HG03354 (cell line): ENCODE results near the gene GNG14.
"Not testable (repeated sequence)": the region's sequence is repeated elsewhere in the genome, so short reads cannot be mapped to it uniquely, and the experiment has no call there.

ENCODE experiments used
- ATAC-seq: cut with Tn5 transposase; IDR thresholded peaks from one replicate; pipeline ENCODE4 v1.9.1; 2021; ENCODE audit warnings: mild to moderate bottlenecking; ENCODE audit not compliant: unreplicated experiment, poor library complexity, severe bottlenecking

Gene GNG14

DNA sequence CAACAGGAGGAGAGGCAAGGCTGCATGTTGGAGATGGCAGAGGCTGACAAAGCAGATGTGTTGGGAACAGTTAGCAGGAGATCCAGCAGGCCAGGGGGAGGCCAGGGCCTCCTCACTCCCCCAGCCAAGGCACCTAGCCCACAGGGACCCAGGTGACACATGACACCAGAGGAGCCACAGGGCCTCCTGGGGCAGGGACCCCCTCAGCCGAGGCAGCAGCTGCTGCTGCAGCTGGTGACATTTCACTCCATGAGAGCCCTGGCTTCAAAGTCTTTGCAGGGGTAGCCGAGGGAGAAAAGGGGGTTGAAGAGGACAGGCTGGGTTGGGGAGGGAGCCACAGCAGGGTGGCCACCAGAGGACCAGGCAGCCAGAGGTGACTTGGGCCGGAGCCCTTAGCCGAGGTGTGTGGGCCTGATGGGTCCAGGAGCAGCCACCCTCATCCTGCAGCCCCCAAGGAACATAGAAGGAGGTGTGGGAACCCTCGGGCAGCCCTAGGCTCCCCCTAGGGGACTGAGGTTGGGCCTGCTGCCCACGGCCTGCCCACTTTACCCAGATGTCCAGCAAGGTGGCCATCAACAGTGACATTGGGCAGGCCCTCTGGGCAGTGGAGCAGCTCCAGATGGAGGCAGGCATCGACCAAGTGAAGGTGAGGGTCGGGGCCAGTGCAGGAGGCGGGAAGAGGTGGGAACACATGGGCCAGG lies at the start of gene GNG14:
TSS of gene GNG14 (plus strand) at position 503 of the 701 bp plus-strand sequence. CDS start at position 554, 51 bp downstream.
- no peak for ATAC-seq

DNA sequence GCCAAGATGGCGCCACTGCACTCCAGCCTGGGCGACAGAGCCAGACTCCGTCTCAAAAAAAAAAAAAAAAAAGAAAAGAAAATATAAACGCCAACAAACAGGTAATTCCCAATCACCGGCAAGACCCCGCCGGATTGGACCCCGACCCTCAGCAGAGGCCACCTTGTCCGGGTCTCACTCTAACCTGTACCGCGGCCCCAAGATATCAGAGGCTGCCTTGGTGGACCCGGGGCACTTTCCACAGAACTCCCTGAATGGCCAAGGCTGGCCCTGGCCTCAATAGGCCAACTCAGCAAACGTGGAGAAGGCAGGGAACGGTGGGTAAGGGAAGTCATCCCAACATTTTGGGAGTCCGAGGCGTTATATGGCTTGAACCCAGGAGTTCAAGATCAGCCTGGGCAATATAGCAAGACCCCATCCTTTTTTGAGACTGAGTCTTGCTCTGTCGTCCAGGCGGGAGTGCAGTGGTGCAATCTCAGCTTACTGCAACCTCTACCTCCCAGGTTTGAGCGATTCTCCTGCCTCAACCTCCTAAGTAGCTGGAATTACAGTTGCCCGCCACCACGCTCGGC lies 49.1 kb upstream of the GNG14 start:
- ATAC-seq: no peak

DNA sequence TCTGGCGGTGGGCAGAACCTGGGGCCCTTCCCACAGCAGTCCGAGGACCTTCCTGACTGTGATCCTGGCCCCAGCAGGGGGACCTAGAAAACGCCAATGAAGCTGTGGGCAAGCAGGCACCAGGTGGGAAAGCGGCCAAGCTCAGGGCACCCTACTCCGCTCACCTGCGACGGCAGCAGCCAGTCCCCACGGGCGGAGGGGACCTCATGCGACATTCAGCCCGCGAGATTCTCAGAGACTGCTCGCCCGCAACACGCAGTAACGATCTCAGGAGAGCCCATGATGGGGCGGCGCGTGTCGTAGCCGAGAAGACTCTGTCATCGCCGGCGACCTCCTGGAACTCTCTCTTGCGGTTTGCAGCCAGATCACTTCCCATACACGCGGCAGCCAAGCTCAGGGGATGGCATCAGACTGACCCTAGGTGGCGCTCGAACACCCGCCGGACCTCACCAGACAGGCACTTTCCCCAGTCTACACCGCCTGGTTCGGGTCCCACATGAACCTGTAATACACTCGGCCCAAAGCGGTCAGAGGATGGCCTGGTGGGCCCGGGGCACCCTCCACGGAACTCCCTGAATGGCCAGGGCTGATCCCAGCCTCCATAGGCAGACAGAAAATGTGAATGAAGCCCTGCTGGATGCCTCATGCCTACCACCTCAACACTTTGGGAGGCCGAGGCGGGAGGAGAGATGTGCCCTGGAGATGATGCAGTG lies 47.7 kb upstream of the GNG14 start:
- peak; percentile 74 for ATAC-seq

DNA sequence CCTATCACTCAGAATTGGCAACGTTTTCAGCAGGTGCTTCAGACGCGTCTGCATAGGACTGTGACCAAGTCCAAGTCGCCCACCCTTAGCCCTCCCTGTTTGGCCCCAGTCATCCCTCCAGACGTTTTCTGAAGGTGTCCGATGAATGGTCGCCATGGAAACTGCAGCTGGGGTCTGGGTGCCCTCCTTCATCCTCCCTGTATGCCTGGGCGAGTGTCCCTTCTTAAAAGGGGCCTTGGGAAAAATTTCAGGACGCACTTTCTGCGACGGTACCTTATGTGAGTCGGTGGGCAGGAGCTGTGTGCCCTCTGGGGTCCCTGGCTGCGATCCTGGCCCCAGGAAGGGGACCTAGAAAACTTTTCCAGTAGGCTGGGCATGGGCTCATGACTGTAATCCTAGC lies 46.3 kb upstream of the GNG14 start:
- no peak for ATAC-seq

DNA sequence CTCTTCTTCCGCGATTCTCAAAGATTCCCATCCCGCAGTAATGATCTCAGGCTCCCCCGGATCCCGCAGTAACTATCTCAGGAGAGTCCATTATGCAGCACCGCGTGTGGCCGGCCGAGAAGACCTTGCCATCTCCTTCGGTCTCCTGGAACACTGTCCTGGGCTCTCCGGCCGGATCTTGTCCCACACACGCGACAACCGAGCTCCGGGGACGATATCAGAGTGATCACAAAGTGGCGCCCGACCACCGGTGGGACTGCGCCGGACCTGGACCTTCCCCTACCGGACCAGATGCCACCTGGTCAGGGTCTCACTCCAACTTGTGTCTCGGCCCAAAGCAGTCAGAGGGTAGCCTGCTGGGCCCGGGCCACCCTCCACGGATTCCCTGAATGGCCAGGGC lies 45.3 kb upstream of the GNG14 start:
- ATAC-seq: no peak

DNA sequence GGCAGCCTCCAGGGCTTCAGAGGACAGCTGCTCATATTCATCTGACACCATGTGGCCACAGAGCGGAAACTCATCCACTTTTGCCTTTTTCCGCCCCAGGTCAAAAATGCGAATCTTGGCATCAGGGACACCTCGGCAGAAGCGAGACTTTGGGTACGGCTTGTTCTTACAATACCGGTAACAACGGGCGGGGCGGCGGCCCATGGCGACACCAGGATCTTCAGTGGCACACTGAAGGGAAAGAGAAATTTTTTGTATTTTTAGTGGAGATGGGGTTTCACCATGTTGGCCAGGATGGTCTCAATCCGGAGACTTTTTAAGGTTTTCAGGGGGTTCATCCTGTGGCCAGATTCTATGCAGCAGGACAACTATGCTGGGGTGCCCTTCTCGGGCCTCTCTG lies 44.1 kb upstream of the GNG14 start:
- ATAC-seq: not testable (repeated sequence)

DNA sequence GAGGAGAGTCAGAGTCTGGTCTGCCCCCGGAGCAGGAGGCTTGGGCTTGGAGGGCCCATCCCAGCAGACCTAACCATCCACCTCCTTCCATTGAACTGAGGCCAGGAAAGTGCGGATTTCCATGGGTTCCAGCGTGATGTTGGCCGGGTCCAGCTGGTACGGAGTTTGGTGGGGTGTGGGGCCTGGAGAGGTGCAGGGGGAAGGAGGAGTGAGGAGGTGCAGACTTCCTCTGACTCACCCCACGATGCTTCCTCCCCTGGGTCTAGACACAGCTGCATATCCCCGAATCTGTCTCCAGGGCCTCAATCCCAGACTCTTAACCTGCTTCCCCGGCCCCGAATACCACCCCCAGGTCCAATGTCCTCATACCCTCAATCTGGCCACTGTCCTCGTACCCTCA lies 41.2 kb upstream of the GNG14 start:
- no peak for ATAC-seq

DNA sequence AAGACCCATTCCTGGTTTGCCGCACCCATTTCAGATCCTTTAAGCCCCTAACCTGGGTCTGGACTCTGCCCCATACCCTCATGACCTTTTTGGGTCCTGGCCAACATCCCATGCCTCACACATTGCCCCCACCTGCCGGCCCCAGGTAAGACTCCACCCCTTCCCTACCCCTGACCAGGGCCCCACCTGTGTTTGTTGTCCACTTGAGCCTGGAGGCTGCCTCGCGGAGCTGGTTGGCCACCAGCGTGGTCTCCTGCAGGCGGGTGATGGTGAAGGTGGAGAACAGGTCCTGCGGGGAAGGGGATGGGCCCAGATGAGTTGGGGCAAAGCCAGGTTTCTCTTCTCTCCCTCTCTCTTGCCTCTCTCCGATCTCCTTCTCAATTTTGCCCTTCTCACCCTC lies 40.8 kb upstream of the GNG14 start:
- ATAC-seq: no peak

DNA sequence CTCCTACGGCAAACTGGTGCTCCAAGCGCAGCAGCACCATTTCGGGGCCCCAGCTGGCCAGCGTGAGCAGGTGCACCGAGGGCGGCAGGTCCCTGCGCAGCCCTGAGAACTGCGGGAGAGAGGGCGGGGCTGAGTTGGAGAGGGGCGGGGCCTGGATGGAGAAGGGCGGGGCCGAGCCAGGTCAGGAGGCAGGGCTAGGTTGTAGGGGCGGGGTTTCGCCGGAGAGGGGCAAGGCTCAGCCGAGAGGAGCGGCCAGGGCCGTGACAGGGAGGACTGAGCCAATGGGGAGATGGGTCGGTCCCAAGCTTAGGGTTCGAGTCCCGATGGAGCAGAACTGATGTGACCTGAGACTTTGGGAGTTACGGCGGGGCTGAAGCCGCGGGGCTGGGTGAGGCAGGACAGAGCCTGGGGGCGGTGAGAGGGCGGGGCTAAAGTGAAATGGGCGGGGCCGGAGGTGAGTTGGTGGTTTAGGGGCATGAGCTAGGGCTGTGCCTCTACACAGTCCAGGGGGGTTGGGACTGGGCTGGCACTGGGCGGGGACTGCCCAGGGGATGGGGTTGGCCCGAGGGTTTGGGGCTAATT lies 40.2 kb upstream of the GNG14 start:
- no peak for ATAC-seq

DNA sequence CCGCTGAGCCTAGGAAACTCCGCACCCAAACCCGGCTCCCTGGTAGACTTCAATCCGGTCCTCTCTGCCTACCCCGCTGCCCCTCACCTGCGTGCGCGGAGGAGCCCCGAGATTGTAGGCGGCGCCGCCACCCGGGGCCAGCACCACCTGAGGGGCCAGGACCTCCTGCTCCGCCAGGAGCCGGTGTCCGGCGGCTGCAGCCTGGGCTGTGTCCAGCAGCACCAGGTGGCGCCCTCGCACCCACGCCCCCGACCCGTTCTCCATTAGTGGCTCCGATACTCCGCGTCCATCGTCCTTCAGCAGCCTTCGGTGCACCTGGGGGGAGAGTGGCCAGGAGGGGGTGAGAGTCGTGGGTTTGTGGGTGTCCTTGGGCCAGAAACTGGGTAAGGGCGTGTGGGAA lies 39.7 kb upstream of the GNG14 start:
- ATAC-seq: no peak

DNA sequence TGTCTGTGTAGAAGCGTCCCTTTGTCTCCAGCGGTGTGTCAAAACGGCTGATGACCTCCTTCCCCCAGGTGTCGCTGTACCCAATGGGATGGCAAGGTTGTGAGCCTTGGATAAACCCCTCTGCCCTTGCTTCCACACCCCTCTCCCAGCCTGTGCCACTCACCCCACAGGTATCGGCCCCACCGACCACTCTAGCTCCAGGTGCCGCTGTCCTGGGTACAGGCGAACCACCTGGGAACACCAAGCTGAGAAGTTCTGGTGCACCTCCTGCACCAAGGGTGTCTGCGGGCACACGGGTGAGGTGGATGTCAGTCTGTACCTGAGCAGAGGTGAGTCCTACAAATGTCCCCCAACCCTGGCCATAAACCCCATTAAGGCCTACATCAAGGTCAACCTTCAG lies 37.9 kb upstream of the GNG14 start:
- no peak for ATAC-seq

DNA sequence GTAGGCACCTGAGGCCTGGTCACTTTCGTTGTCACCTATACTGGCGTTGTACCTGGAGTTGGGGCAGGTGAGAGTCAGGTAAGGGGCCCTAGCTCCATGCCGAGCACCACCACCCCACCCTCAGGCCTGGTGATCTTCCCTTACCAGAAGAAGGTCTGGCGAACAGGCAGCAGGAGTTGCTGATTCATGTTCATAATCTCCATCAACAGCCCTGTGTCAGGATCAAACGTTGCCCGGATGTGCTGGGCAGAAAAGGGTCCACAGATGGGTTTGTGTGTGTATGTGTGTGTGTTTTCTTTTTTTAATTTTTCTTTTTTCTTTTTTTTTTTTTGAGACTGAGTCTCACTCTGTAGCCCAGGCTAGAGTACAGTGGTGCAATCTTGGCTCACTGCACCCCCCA lies 35.6 kb upstream of the GNG14 start:
- no peak for ATAC-seq

DNA sequence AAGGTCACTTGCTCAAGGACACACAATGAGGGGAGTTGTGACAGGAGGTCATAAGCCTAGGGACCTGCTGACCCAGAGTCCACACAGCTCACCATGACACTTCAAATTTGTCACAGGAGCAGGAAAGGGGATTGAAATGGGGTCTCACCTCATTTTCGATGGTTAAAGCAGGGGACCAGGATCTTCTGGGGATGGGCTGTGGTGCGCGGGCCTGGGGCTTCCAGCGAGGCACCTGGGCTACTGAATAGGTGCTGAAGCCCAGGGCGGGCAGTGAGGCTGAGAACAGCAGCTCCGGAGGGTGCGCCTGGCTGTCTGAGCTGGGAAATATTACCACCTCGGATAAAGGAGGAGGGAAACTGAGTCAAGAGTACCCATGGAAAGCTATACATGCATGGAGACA lies 32.3 kb upstream of the GNG14 start:
- no peak for ATAC-seq

DNA sequence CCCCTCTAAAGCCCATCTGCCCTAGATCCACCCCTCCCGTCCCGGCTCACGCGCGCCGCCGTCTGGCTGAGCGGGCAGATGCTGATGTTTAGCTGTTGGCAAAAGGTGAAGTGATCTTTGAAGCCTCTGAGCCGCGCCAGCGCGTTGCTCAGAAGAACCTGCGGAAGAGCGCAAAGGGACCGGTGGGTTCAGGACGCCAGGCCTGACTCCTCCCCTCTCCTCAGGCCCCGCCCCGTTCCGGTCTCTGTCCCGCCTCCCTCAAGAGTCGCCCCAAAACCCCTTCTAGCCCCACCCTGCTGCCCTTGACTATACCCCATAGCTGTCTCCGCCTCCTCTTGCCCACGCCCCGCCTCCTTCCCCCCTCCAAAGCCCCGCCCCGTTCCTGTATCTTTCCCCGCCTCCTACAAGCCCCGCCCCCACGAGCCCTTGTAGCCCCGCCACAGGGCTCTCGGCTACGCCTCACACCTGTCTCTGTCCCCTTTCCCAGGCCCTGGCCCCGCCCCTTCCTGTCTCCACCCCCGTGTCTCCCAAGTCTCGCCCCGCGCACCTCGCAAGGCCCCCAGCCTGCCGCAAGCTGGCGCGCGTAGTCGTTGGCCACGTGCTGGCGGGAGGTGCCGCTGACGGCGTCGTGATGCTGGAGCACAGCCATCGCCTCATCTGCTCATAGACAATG lies 30.8 kb upstream of the GNG14 start:
- no peak for ATAC-seq

DNA sequence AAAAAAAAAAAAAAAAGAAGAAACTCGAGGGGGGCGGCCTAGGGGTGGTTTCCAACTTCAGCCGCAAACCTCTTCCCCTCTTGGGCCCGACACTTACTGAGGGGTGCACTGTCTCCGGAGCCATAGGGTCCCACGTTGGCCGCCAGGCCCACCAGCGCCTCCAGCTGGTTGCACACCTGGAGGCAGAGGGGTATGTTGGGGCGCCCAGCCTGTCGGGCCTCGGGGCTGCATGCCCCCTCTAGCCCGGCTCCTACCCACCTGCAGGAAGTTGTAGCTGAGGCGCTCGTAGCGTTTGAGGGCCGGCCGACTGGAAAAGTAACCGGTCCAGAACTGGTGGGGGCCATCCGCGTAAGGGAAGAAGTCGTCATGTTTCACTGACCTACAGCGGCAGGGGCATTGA lies 29.8 kb upstream of the GNG14 start:
- no peak for ATAC-seq

DNA sequence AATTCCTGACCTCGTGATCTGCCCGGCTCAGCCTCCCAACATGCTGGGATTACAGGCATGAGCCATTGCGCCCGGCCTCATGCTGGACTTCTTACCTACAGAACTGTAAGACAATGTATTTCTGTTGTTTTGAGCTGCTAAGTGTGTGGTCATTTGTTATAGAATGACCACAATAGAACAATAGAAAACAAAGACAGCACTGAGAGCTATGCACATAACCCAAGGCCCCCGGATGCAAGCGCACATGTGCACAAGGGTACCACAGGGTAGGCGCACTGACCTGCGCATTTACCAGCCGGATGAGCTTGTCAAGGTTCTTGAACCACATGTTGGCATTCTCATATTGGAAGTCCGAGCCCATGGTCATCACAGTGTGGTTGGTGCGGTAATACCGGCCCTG lies 26.8 kb upstream of the GNG14 start:
- ATAC-seq: no peak

DNA sequence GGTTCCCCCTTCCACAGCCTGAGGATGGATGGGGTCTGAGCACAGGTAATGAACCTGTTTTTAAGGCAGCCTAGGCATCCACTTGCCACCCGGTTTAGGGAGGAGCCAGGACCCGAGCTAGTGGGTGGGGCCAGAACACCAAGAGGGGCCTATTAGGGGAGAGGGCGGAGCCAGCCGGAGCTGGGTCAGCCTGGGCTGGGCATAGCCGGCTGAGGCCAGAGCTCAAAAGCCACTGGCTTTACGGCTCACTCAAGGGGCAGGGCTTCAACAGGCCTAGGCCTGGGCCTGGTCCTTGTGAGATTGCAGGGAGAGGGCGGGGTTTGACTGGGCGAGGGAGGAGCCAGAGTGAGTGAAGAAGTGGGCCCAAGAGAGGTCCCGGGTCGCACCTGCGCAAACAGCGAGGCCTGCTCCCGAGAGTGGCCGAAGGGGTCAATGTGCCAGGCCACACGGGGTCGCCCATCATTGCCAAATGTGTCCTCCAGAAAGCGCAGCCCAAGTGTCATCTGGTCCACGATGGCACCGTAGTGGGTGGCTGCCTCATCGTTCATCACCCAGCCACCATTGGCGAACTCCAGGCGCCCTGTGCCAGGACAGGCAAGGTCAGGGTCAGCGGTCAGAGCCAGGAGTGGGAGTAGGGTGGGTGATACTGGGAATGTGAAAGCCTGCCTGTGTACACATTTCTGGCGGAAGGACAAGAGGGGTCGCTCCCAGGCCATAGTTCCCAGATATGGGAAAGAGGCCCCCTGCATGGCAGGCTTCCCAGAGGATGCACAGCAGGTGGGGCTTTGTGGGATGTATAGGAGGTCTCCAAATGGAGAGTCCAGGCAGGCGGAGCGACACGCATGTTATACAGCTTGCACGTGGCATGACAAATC lies 23.2 kb upstream of the GNG14 start:
- ATAC-seq: no peak

DNA sequence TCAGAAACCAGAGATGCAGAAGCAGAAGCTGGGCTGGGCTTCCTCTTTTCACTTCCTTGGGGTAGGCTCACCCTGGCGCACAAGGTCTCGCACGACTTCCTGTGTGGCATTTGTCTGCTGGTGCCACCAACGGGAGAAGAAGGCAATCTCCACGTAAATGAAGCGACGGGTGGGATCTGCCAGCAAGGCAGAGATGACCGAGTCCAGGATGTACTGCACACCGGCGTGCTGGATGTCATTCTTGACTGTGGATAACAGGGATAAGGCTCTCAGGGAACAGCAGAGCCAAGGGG lies 22.6 kb upstream of the GNG14 start:
- ATAC-seq: no peak

DNA sequence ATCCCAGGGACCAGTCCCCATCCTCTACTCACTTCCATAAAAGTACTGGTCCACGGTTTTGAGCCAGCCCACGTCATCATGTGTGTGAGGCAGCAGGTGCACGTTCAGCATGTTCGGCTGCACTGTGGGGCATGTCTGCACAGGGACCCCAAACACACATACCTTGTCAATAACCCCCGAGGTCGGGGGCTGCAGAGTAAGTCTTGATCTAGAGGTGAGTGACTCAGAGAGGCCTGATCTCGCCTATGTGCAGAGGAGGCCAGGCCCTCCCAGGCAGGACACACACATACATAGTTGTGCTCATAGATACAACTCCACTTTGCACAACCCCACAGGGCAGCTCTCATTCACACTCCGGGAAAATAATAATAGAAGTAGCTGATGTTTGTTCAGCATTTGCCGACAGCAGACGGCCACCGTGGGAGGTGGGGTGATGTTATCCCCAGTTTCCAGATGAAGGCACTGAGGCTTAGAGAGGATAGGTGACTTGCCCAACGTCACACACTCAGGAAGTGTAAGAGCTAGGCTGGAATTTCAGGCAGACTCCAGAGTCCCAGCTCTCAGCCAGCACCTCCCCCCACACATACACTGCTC lies 22.0 kb upstream of the GNG14 start:
- no peak for ATAC-seq
